AML-193 (cell line): ENCODE results near the gene RAB1B.
"Not testable (repeated sequence)": the region's sequence is repeated elsewhere in the genome, so short reads cannot be mapped to it uniquely, and the experiment has no call there.

Experiments
- DNase-seq, 2 experiments: peaks; one replicate each; lab custom pipeline; 2025; lab: John Stamatoyannopoulos, UW

The RAB1B gene

GRCh38 chr11:66309475-66309874, 41.0 kb downstream of the RAB1B start:
- no peak for DNase-seq

DNA sequence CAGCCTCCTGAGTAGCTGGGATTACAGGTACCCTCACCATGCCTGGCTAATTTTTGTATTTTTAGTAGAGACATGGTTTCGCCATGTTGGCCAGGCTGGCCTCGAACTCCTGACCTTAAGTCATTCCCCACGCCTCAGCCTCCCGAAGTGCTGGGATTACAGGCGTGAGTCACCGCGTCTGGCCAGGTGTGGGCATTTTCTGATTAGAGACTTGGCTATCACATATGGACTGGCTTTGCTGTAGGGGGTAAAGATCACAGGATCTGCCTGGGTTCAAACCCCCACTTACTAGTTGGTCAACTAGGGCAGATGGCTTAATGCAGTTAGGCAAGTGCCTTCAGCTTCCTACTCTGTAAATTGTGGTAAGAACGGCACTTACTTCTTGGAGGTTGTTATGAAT, 41.9 kb downstream of the RAB1B start:
- no peak for DNase-seq

GRCh38 chr11:66310803-66311440, 42.5 kb downstream of the RAB1B start:
- not testable (repeated sequence) for DNase-seq

DNA sequence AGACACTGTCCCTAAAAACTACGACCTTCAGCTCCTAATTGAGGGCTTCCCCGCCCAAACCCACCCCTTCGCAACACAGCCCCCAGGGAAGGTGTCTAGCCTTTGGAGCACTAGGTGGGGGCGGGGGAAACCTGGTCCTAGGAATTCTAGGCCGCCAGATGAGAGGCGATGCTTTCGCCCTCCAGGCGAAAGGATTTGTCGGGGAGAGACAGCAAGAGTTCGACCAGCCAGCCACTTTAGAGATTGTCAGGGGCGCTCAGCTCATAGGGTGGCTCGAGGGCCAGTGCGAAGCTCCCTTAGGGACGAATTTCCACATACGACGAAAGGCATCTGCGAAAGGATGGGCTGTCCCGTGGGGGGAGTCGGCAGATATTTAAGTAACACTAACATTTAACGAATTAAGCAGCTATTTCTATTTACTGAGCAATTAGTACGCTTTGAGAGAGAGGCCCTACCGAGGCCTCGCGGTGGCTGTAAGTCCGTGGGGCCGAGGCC, 43.1 kb downstream of the RAB1B start:
- no peak for DNase-seq

- peak; percentile 82 to 88 for DNase-seq
These were observed 43.6 kb downstream of the RAB1B start for GRCh38 chr11:66311965-66312548.

DNA sequence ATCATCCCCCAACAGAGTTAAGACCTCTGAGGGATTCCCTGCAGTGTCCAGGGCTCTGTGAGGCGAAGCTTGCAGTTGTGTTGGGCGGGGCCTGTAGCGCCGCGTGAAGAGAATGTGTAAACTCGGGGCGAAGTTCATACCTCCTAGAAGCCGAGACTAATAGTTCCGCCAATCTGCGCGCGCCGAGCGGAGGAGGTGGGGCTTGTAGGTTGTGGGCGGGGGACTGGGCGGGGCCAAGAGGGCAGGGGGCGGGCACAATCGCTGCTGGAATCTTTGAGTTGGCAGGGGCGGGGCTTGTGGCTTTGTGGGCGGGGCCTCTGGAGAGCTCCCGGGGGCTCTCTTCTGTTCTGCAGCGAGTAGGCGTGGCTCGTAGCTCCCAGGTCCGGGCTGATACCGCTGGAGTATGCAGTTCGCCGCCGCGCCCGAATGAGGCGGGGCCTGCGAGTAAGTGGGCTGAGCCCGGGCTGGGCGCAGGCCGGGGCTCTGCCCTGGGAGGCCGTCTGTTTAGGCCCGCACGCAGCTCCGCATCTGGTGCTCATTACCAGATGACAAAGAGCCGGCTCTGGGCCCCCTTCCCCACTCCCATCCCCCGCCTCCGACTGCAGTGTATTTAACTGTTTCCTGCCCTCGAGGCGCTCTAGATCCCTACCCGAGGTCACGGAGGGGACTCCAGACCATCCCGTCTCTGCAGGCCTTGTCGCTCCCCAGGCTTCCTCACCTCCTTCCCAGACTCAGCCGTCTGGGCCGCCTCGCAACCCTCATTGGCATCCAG, 44.3 kb downstream of the RAB1B start:
- peak; percentile 82 for DNase-seq

GRCh38 chr11:66313321-66314185, 45.1 kb downstream of the RAB1B start:
- no peak for DNase-seq

GRCh38 chr11:66314186-66314501, 45.7 kb downstream of the RAB1B start:
- no peak for DNase-seq

DNA sequence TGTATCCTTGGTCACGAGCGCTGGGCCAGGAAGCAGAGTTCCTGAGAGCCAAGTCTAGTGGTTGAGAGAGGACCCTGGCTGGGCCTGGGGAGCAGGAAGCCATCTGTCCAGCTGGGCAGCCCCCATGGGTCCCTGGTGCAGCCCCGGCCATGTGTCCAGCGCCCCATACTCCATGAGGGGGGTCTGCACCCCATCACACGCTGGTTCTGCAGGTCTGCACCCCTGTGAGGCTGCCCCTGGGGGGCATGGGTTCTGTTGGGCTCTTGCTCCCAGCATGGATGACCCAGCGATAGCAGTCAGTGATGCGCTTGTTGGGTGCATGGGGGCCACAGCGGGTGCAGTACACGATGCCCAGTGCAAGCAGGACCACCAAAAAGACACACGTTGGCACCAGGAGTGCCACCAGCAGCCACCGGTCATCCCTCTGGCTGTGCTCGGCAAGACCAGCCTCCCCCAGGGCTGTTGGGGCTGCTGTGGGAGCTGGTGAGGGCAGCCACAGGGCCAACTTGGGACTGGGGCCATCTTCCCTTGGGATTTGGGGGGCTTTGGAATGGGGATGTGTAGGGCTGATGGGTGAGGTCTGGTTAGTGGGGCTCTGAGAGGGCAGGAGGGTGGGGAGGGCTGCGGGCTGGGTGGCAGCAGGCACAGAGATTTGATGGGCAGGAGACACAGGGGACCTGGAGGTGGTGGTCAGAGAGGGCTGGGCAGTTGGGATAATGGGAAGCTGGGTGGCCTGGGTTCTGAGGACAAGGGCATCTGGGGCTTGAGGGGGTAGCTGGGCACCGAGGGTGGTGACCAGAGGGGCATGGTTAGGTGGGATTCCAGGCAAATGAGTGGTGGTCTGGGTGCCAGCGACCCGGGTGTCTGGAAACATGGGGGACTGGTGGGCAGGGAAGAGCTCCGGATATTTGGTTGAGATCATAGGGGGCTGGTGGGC, 46.4 kb downstream of the RAB1B start:
- no peak for DNase-seq

DNA sequence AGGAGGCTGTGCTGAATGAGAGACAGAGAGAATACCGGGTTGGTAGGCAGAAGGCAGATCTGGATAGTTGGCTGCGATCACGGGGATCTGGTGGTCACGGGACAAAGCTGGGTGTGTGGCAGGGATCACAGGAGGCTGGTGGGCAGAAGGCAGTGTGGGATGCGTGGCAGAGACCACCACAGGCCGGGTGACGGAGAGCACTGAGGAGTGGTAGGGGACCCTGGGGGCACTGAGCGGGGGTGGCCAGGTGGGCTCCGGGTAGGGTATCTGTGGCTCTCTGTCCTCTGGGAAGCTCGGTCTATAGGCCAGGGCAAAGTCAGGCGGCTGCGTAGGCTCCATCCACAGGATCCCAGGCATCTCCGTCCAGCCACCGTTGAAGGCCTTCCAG, 47.1 kb downstream of the RAB1B start:
- no peak for DNase-seq

GRCh38 chr11:66315921-66316811, 47.7 kb downstream of the RAB1B start:
- DNase-seq, result no peak

DNA sequence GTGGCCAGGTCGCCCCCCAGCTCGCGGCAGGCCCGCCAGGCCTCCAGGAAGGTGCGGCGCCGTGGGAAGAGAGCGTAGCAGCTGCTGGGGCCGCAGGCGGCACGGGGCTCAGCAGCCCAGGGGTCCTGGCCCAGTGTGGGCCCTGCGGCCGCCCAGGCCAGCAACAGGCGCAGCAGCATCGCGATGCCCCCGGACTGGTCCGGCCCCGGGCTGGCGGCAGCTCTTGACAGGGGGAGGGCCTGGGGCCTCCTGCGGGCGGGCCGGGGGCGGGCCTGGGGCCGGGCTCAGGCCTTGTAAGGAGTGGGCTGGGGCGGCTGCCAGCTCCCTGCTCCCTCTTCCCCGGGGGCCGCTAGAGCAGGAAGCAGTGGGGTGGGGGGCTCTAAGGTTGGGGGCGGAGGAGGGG, 48.4 kb downstream of the RAB1B start, which contains the start of gene CD248:
Gene CD248, minus strand, starts transcription at position 196 of the 403 bp plus-strand sequence. Its CDS starts 17 bp downstream, at position 179.
- no peak for DNase-seq

DNA sequence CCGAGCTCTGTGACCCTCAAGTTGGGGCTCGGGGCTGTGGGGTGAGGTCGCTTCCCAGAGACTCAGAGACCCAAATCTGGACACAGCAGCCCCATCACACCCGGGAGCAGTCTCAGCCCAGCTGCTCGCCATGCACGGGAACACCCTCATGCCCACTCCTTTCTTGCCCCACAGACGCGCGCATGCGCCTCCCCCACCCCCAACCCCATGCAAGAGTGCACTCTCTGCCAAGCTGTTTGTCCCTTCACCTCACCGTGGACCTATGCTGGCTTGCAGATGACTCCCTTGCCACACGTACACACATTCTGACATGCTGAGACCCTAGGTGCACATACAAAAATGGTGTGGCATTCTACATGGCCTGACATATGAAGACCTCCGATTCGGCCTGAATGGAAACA, 48.9 kb downstream of the RAB1B start:
- no peak for DNase-seq

DNA sequence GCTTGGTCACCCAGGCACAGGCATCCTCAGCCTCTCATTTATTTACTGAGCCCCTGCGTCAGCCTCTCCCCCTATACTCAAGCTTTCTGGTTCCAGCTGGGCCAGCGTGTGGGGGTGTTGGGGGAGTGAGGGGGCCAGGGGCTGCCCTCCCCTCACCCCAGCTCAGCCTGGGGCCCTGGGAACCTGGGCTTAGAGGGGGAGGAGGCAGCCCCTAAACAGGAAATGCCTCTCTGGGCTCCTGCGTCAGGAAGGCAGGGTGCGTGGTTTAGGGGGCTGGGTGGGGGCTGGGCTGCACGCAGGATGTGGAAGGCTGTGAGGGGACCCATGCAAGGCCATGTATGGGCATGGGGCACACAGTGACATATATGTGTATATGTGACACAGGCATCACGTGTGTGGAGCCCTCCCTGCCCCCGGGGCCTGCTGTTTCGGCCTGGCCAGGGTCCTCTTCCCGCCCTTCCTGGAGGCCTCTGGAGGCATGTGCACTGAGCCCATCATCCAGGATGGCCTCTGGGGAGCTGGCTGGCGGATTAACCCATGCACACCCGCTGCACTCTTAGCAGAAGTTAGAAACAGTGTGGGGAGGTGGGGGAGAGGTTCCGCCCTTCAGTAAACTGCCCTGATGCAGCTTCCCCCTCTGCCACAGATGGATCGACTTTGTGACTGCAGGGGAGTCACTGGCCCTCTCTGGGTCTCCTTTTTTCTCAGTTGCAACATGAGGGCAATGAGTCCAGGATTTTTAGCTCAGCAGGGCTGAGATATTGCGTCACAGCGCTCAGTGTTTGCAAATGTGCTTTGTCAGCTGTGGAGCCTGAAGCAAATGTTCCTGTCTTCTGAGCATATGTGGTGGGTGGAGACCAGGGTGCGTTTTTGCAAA, 49.5 kb downstream of the RAB1B start:
- peak; percentile 79 to 87 for DNase-seq

GRCh38 chr11:66318600-66318970, 50.1 kb downstream of the RAB1B start:
- no peak for DNase-seq

DNA sequence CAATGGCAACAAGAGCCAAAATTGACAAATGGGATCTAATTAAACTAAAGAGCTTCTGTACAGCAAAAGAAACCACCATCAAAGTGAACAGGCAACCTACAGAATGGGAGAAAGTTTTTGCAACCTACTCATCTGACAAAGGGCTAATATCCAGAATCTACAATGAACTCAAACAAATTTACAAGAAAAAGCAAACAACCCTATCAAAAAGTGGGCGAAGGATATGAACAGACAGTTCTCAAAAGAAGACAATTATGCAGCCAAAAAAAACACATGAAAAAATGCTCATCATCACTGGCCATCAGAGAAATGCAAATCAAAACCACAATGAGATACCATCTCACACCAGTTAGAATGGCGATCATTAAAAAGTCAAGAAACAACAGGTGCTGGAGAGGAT, 51.9 kb downstream of the RAB1B start:
- not testable (repeated sequence) for DNase-seq

- not testable (repeated sequence) for DNase-seq
These were observed 52.3 kb downstream of the RAB1B start for GRCh38 chr11:66320748-66321147.

GRCh38 chr11:66321606-66322005, 53.2 kb downstream of the RAB1B start:
- DNase-seq, result no peak
